T47D (cell line): ENCODE data around the gene RPL7A.

ENCODE experiments used
- DNase-seq, 2 experiments: peaks; one replicate each; pipeline versions ENCODE4 v3.0.0 to v3.0.0-alpha.2; 2011 to 2012; ENCODE audit warnings: low read depth in 1 of 2, low spot score in 1 of 2
- JUND ChIP-seq: IDR thresholded peaks from 2 replicates; pipeline ENCODE4 v1.6.1; 2012; ENCODE audit warnings: low read depth
- in situ Hi-C: cut with HindIII; loops from 2 replicates; pipeline ENCODE4 v1.10.0; 2016; ENCODE audit warnings: low sequenced_read_pairs, low pct_unique_long_range_greater_than_20kb

The RPL7A gene

GRCh38 chr9:133356391-133357091 lies 8.5 kb downstream of the RPL7A start, which contains the start of the genes SURF1 and SURF2:
SURF1 (minus strand) TSS chr9:133356487; CDS start chr9:133356453, 34 bp downstream.
SURF2 (plus strand) TSS chr9:133356550; CDS start chr9:133356593, 43 bp downstream.
- DNase-seq: peak; percentile 91 to 92
- in situ Hi-C loops: no loop called here
- TF ChIP-seq JUND: no peak

DNA sequence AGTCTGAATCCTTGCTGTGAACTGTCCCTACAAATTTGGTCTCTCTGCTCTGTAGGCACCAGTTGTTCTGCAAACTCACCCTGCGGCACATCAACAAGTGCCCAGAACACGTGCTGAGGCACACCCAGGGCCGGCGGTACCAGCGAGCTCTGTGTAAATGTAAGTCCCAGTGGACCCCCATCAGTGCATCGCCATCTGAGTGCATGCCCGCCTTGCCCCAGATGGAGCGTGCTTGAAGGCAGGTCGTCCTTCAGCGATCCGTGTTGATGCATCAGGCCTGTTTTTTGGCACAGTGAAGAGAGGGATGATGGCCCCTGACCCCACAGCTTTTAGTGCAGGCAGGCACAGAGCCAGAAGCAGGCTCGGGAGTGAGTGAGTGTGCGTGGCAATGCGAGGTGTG lies 9.6 kb downstream of the RPL7A start:
- in situ Hi-C loops: no loop called here
- DNase-seq: no peak
- TF ChIP-seq JUND: no peak

DNA sequence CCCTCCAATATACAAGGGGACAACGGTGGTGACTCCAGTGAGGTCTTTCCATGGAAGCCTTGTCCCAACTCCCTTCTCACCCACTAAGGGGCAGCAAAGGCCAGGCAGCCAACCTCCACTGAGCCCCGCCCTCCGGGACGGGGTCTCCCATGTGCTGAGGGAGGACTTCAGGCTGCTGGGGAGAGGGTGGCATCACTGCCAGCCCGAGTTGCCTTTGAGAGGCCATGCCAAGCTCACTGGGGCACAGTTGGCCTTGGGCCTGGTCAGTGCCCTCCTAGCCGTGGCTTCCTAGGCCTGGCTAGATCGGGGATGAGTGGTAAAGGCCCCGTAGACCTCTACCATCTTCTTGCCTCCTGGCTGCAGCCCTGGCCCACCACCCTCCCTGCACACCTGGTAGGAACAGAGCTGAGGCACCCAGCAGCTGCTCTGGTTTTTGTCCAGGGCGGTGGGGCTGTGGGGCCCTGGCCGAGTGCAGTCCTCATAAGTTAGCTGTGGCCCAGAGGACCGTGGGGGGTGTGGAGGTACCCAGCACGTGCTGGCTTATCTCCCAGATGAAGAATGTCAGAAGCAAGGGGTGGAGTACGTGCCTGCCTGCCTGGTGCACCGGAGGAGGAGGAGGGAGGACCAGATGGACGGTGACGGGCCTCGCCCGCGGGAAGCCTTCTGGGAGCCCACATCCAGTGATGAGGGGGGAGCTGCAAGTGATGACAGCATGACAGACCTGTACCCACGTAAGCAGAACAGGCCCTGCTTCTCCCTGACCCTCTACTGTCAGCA lies 11.6 kb downstream of the RPL7A start:
- in situ Hi-C loops: no loop called here
- TF ChIP-seq JUND: no peak
- no peak for DNase-seq

- in situ Hi-C loops: no loop called here
- no peak for TF ChIP-seq JUND
Measured at GRCh38 chr9:133360400-133361393, 12.7 kb downstream of the RPL7A start.

DNA sequence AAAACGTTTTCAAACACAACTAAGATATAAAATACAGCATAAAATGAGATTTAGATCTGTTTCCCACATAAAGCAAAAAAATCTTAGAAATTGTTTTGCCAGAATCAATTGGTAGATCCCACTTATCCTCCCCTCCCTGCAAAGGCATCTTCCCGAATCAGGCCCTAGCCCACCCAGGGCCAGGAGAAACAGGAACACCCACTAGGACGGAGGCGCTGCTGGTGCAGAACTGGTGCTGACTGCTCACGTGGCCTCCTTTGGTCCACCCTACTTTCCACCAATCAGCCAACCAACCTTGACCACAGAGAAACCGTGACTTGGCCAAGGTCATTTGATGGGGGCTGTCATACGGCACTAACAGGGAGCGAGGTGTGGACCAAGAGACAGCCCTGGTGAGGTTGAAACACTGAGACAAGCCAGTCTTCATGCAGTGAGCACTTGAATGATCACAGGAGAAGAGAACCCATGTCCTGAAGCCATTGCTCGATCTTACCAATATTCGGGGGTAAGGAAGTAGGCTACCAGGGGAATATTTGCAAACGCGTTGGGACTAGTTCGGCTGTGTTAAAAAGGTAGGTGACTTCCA lies 13.6 kb downstream of the RPL7A start:
- in situ Hi-C loops: no loop called here
- TF ChIP-seq JUND: no peak
- no peak for DNase-seq

More at GRCh38 chr9:133360400-133361393, 12.7 kb downstream of the RPL7A start:
- no peak for DNase-seq

DNA sequence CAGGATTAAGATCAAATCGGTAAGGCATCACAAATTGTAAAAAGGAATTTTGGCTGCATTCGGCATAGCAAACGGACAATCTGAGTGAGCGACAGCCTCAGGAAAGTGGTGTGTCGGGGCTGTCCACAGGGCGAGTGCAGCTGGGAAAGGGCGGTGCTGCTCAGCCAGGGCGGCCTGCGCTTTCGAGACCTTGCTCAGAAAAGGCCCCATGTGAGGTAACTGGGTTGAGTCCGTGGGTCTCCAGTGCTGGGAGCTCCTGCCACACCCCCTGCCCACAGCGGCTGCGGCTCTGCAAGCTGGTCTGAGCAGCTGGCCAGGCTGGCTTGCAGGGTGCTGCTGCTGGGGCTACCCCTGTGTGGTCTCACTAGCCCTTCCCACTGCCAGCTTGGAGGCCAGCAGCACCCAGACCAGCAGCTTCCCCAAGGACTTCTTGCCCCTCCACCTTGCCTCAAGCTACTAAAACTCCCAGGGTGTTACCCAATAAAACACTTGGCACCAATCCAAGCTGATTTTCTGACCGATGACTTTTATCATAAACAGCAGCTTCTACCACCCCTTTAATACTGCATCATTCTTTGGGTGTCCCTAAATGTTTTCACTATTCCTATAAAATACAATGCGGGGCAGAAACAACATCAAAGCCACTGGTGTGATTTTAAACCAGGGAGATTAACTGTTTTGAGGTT lies 14.5 kb downstream of the RPL7A start:
- TF ChIP-seq JUND: no peak
- DNase-seq: no peak
- in situ Hi-C loops: no loop called here

DNA sequence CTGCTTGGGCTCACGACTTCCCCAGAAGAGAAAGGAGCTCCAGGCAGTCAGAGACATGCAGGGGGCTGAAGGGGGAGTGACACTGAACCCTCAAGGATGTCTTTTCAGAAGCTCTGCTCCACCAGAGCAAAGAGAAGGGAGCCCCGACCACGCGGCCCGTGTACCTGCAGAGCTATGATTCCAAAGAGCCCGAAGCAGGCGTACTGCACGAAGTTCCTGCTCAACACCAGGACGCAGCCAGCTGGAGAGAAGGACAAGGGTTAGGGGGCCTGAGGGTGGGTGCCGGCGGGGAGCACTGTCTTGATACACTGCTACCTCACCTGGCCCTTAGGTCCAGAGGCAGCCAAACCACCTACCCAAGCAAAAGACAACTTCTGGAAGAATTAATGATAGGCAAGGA lies 18.4 kb downstream of the RPL7A start:
- no peak for DNase-seq
- no peak for TF ChIP-seq JUND
- in situ Hi-C loops: no loop called here

- DNase-seq: no peak
- TF ChIP-seq JUND: no peak
- in situ Hi-C loops: no loop called here
Measured at GRCh38 chr9:133367221-133367620, 19.2 kb downstream of the RPL7A start.

DNA sequence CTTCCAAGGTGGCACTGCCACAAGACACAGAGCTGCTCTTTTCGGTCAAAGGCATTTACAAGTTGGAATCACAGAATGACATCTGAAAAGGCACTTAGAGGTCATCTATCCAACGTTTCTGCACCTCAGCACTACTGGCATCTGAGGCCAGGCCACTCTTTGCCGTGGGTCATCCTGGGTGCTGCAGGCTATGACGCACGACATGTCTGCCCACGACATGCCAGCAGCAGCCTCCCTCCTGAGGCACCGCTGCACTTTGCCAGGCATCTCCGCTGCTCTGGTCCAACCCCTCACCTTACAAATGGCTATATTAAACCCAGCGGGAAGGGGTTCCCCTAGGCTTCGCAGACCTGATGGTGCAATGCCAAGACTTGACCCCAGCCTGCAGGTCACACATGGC lies 19.8 kb downstream of the RPL7A start:
- in situ Hi-C loops: no loop called here
- no peak for DNase-seq
- TF ChIP-seq JUND: no peak

DNA sequence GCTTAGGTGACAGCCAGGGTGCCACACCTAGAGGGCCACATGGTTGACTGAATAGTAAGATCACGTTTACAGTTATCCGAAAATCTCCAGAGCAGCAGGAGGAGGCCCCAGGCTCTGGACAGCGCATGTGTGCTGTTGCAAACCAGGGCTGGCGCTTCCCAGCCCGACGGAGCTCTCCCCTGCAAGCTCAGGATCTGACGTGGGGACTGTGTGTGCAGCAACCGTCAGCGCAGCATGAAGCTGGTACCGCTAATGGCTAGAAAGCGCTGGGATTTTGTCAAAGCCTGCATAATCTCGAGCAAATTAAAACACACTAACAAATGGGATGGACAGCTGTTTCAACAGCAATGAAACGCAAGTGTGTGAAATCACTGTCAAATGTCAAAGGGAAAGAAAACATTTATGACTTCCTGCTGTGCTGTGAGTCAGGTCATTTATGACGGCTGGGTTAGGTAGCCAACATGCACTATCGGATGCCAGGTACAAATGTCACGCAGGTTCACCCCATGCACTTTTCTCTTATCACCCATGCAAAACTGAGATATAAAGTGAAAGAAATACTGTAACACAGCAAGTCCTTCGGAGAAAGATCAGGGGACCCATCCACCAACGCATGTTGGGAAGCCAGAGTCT lies 20.3 kb downstream of the RPL7A start:
- DNase-seq: no peak
- no peak for TF ChIP-seq JUND
- in situ Hi-C loops: no loop called here

- in situ Hi-C loops: no loop called here
- no peak for TF ChIP-seq JUND
- DNase-seq: no peak
Measured at GRCh38 chr9:133369422-133369821, 21.4 kb downstream of the RPL7A start.

GRCh38 chr9:133369933-133370332 lies 21.9 kb downstream of the RPL7A start:
- DNase-seq: no peak
- TF ChIP-seq JUND: no peak
- in situ Hi-C loops: no loop called here
